ENCODE measurements around the gene SERPINA12.

GRCh38 chr14:94505641-94506040, 3.6 kb downstream of the SERPINA12 start:
- TF ChIP-seq YY1 (IDR thresholded peaks at IDR 0.05; ENCODE audit: insufficient read depth, insufficient read length): no peak
- TF ChIP-seq ZNF274 (IDR thresholded peaks at IDR 0.05; ENCODE audit: low read depth, low read length): no peak
